HepG2 (cell line): Measurements from ENCODE around the gene SKIC2. TPM values are rescaled to one million over a fixed set of nuclear protein-coding genes. Genes with fewer than 3 reads are reported as not detected.

Experiments used
- AGO2 ChIP-seq: fragments of 200-400 bp; formaldehyde crosslinking; optimal IDR thresholded peaks from 2 replicates; pipeline ENCODE3; 2017; ENCODE audit warnings: mild to moderate bottlenecking, low read depth, low read length, moderate library complexity
- CHD4 ChIP-seq: fragments of 200-600 bp; sonication (generic); IDR thresholded peaks from 2 replicates; pipeline ENCODE4 v1.7.0; 2017; ENCODE audit warnings: mild to moderate bottlenecking, low read length, borderline replicate concordance
- FOXC1 ChIP-seq: sonication (generic); formaldehyde crosslinking; IDR thresholded peaks from 2 replicates; pipeline ENCODE4 v1.8.0; 2022; ENCODE audit warnings: mild to moderate bottlenecking, missing genetic modification reagents, borderline replicate concordance
- KDM5B ChIP-seq: sonication (generic); formaldehyde crosslinking; IDR thresholded peaks from 2 replicates; pipeline ENCODE4 v1.4.0; 2020; ENCODE audit warnings: missing genetic modification reagents, mild to moderate bottlenecking, borderline replicate concordance
- KLF15 ChIP-seq: sonication (generic); formaldehyde crosslinking; IDR thresholded peaks from 2 replicates; pipeline ENCODE4 v1.8.1; 2023; ENCODE audit warnings: borderline replicate concordance, mild to moderate bottlenecking, inconsistent platforms, missing genetic modification reagents, mixed read lengths
- MAFG ChIP-seq: sonication (generic); formaldehyde crosslinking; IDR thresholded peaks from 2 replicates; pipeline ENCODE4 v1.5.1; 2020; ENCODE audit warnings: mild to moderate bottlenecking, missing genetic modification reagents
- NR2F1 ChIP-seq, 2 experiments: fragments of 450-650 bp in 1 of 2; formaldehyde crosslinking in 1 of 2; IDR thresholded peaks; 2 replicates each; pipeline versions ENCODE4 v1.5.0 to v1.6.1; 2016 to 2020; ENCODE audit warnings: mild to moderate bottlenecking in 1 of 2, missing compliant biosample characterization in 1 of 2, missing genetic modification reagents in 1 of 2, moderate library complexity in 1 of 2
- PHF20 ChIP-seq: sonication (generic); formaldehyde crosslinking; IDR thresholded peaks from 2 replicates; pipeline ENCODE4 v1.5.0; 2020; ENCODE audit warnings: mild to moderate bottlenecking, missing genetic modification reagents
- SALL1 ChIP-seq: sonication (generic); formaldehyde crosslinking; IDR thresholded peaks from 2 replicates; pipeline ENCODE4 v1.8.0; 2022; ENCODE audit warnings: mild to moderate bottlenecking, missing genetic modification reagents
- SRY ChIP-seq: sonication (generic); formaldehyde crosslinking; IDR thresholded peaks from 2 replicates; pipeline ENCODE4 v1.8.0; 2022; ENCODE audit warnings: mild to moderate bottlenecking, missing genetic modification reagents
- ZIK1 ChIP-seq: sonication (generic); formaldehyde crosslinking; IDR thresholded peaks from 2 replicates; pipeline ENCODE4 v1.5.0; 2020; ENCODE audit warnings: mild to moderate bottlenecking, low read depth, missing genetic modification reagents, borderline replicate concordance
- ZNF121 ChIP-seq: sonication (generic); formaldehyde crosslinking; IDR thresholded peaks from 2 replicates; pipeline ENCODE4 v1.5.0; 2020; ENCODE audit warnings: mild to moderate bottlenecking, missing genetic modification reagents
- ZNF251 ChIP-seq: sonication (generic); formaldehyde crosslinking; IDR thresholded peaks from 2 replicates; pipeline ENCODE4 v1.9.0; 2021; ENCODE audit warnings: mild to moderate bottlenecking, missing genetic modification reagents
- ZNF260 ChIP-seq: sonication (generic); formaldehyde crosslinking; IDR thresholded peaks from 2 replicates; pipeline ENCODE4 v1.4.0; 2020; ENCODE audit warnings: missing genetic modification reagents, low read depth, mild to moderate bottlenecking, borderline replicate concordance
- ZNF354B ChIP-seq: sonication (generic); formaldehyde crosslinking; IDR thresholded peaks from 2 replicates; pipeline ENCODE4 v1.8.0; 2022; ENCODE audit warnings: mild to moderate bottlenecking, missing genetic modification reagents
- ZNF468 ChIP-seq: sonication (generic); formaldehyde crosslinking; IDR thresholded peaks from 2 replicates; pipeline ENCODE4 v1.8.0; 2022; ENCODE audit warnings: mild to moderate bottlenecking, moderate library complexity, missing genetic modification reagents
- ZNF550 ChIP-seq: sonication (generic); formaldehyde crosslinking; IDR thresholded peaks from 2 replicates; pipeline ENCODE4 v1.4.0; 2020; ENCODE audit warnings: mild to moderate bottlenecking, missing genetic modification reagents, borderline replicate concordance
- ZNF891 ChIP-seq: sonication (generic); formaldehyde crosslinking; IDR thresholded peaks from 2 replicates; pipeline ENCODE4 v1.5.0; 2020; ENCODE audit warnings: mild to moderate bottlenecking, missing genetic modification reagents
- polyA plus RNA-seq, 8 experiments: library from polyadenylated mRNA; depleted of rRNA in 3 of 8; stranded (reverse) in 7 of 8; unstranded in 1 of 8; fragments of >200 nt; fragmentation: Illumina TruSeq in 4 of 8; extraction: Trizol in 4 of 8; gene quantifications; 2 replicates each; pipeline versions ENCODE4 v1.2.1 to v1.2.3, GENCODE V29; 2011 to 2016; ENCODE audit warnings: low read depth in 4 of 8, missing spikeins in 1 of 8, mixed read lengths in 1 of 8; ENCODE audit not compliant: insufficient read depth in 1 of 8
- total RNA-seq, 5 experiments: library from RNA; depleted of rRNA; stranded (reverse); fragments of >200 nt; fragmentation: Illumina TruSeq; extraction: Trizol; gene quantifications; 2 replicates each; pipeline ENCODE4 v1.2.3, GENCODE V29; 2016; ENCODE audit warnings: low read depth in 1 of 5
- TF ChIP-seq, protein P1 (sequence below): sonication (generic); formaldehyde crosslinking; IDR thresholded peaks from 2 replicates; pipeline ENCODE4 v1.8.1; 2023; ENCODE audit warnings: mild to moderate bottlenecking, missing genetic modification reagents, borderline replicate concordance
- TF ChIP-seq, protein P2 (sequence below): sonication (generic); formaldehyde crosslinking; IDR thresholded peaks from 2 replicates; pipeline ENCODE4 v1.4.0; 2020; ENCODE audit warnings: missing genetic modification reagents
- TF ChIP-seq, protein P3 (sequence below): sonication (generic); formaldehyde crosslinking; IDR thresholded peaks from 2 replicates; pipeline ENCODE4 v1.8.0; 2022; ENCODE audit warnings: mild to moderate bottlenecking, missing genetic modification reagents; ENCODE audit not compliant: insufficient replicate concordance
- TF ChIP-seq, protein P4 (sequence below): sonication (generic); formaldehyde crosslinking; IDR thresholded peaks from 2 replicates; pipeline ENCODE4 v1.5.0; 2020; ENCODE audit warnings: mild to moderate bottlenecking, missing genetic modification reagents, borderline replicate concordance

SKIC2 gene
- total and polyA plus RNA-seq, 2 of the 13 experiments (the other 11 are each of a cell fraction or from before 2014, with no cell fraction given) = 67.1 to 68.4 TPM

DNA sequence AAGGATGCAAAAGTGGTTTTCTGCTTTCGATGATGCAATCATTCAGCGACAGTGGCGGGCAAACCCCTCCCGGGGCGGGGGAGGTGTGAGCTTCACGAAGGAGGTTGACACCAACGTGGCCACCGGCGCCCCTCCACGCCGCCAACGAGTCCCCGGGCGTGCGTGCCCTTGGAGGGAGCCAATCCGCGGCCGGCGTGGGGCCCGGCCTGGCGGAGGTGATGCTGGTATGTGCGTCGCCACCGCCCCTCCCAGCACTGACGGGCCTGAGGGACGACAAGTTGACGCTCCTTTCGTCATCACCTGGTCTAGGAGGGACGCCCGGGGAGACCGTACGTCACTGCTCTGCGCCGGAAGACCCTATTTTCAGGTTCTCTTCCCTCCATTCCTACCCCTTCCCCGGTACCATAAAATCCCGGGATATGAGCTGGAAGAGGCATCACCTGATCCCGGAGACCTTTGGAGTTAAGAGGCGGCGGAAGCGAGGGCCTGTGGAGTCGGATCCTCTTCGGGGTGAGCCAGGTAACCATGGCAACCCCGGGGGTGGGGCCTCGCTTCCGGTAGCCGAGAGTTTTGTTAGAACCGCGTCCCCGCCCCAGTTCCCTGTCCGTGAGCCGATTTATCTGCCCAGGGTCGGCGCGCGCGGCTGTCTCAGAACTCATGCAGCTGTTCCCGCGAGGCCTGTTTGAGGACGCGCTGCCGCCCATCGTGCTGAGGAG, 13.2 kb downstream of the SKIC2 start, which contains the start of gene DXO (continued):
- no peak for TF ChIP-seq CHD4
- no peak for TF ChIP-seq ZNF251 (CRISPR knock-in tag)
- peak; percentile 62; the same call in 1 of the 2 replicates for TF ChIP-seq KLF15 (CRISPR knock-in tag)
- no peak for TF ChIP-seq ZNF468 (CRISPR knock-in tag)
- no peak; the same call in 1 of the 2 replicates for TF ChIP-seq SRY (CRISPR knock-in tag)
- no peak for TF ChIP-seq ZNF354B (CRISPR knock-in tag)
- TF ChIP-seq, protein P1, sequence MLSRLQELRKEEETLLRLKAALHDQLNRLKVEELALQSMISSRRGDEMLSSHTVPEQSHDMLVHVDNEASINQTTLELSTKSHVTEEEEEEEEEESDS (CRISPR knock-in tag) = no peak
- TF ChIP-seq KDM5B = peak; percentile 94
- TF ChIP-seq, protein P2, sequence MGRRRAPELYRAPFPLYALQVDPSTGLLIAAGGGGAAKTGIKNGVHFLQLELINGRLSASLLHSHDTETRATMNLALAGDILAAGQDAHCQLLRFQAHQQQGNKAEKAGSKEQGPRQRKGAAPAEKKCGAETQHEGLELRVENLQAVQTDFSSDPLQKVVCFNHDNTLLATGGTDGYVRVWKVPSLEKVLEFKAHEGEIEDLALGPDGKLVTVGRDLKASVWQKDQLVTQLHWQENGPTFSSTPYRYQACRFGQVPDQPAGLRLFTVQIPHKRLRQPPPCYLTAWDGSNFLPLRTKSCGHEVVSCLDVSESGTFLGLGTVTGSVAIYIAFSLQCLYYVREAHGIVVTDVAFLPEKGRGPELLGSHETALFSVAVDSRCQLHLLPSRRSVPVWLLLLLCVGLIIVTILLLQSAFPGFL (CRISPR knock-in tag) = no peak
- no peak for TF ChIP-seq MAFG (CRISPR knock-in tag)
- peak; percentile 95 for TF ChIP-seq AGO2
- TF ChIP-seq, protein P3, sequence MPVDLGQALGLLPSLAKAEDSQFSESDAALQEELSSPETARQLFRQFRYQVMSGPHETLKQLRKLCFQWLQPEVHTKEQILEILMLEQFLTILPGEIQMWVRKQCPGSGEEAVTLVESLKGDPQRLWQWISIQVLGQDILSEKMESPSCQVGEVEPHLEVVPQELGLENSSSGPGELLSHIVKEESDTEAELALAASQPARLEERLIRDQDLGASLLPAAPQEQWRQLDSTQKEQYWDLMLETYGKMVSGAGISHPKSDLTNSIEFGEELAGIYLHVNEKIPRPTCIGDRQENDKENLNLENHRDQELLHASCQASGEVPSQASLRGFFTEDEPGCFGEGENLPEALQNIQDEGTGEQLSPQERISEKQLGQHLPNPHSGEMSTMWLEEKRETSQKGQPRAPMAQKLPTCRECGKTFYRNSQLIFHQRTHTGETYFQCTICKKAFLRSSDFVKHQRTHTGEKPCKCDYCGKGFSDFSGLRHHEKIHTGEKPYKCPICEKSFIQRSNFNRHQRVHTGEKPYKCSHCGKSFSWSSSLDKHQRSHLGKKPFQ (CRISPR knock-in tag) = peak; percentile 42
- peak; percentile 97 for TF ChIP-seq PHF20 (CRISPR knock-in tag)
- TF ChIP-seq, protein P4, sequence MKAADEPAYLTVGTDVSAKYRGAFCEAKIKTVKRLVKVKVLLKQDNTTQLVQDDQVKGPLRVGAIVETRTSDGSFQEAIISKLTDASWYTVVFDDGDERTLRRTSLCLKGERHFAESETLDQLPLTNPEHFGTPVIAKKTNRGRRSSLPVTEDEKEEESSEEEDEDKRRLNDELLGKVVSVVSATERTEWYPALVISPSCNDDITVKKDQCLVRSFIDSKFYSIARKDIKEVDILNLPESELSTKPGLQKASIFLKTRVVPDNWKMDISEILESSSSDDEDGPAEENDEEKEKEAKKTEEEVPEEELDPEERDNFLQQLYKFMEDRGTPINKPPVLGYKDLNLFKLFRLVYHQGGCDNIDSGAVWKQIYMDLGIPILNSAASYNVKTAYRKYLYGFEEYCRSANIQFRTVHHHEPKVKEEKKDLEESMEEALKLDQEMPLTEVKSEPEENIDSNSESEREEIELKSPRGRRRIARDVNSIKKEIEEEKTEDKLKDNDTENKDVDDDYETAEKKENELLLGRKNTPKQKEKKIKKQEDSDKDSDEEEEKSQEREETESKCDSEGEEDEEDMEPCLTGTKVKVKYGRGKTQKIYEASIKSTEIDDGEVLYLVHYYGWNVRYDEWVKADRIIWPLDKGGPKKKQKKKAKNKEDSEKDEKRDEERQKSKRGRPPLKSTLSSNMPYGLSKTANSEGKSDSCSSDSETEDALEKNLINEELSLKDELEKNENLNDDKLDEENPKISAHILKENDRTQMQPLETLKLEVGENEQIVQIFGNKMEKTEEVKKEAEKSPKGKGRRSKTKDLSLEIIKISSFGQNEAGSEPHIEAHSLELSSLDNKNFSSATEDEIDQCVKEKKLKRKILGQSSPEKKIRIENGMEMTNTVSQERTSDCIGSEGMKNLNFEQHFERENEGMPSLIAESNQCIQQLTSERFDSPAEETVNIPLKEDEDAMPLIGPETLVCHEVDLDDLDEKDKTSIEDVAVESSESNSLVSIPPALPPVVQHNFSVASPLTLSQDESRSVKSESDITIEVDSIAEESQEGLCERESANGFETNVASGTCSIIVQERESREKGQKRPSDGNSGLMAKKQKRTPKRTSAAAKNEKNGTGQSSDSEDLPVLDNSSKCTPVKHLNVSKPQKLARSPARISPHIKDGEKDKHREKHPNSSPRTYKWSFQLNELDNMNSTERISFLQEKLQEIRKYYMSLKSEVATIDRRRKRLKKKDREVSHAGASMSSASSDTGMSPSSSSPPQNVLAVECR = peak; percentile 99
- peak; percentile 63; the same call in 1 of the 2 replicates for TF ChIP-seq ZIK1
- TF ChIP-seq FOXC1 (CRISPR knock-in tag) = peak; percentile 8
- TF ChIP-seq NR2F1 (CRISPR knock-in tag; IDR thresholded peaks at IDR 0.05) = peak in 1 of 2 experiments; percentile 43; a peak in 2 of 4 replicates
- TF ChIP-seq ZNF891 (CRISPR knock-in tag) = no peak; the same call in 1 of the 2 replicates
- 0 out of 2 replicates have a peak, but pooled peaks have one; percentile 85 for TF ChIP-seq ZNF550 (CRISPR knock-in tag)
- TF ChIP-seq SALL1 (CRISPR knock-in tag) = peak; percentile 79; the same call in 1 of the 2 replicates
- TF ChIP-seq ZNF260 (CRISPR knock-in tag) = no peak
- no peak for TF ChIP-seq ZNF121 (CRISPR knock-in tag)
